Stimulated activated CD4-positive, alpha-beta T cell treated with anti-CD3 and anti-CD28 coated beads, Interleukin-4, amount 100 ng/mL, for 48 hours (primary cell): Measurements from ENCODE around the gene PLAGL2.
"Not testable (repeated sequence)": the region's sequence is repeated elsewhere in the genome, so short reads cannot be mapped to it uniquely, and the experiment has no call there.

Experiments used
- DNase-seq, 2 donors: peaks; one replicate each; pipeline ENCODE4 v3.0.0-alpha.2; 2020; ENCODE audit warnings: low read depth in 2 of 2

The PLAGL2 gene

GRCh38 chr20:32183947-32184635 lies 23.5 kb downstream of the PLAGL2 start:
- DNase-seq, result no peak

- no peak for DNase-seq
These were observed 25.9 kb downstream of the PLAGL2 start for GRCh38 chr20:32181606-32182005.

- no peak for DNase-seq
These were observed 27.6 kb downstream of the PLAGL2 start for GRCh38 chr20:32179934-32180333.

- DNase-seq, result no peak
These were observed 28.0 kb downstream of the PLAGL2 start for GRCh38 chr20:32179515-32179914.

- DNase-seq, result not testable (repeated sequence)
These were observed 29.8 kb downstream of the PLAGL2 start for GRCh38 chr20:32177696-32178095.

- no peak for DNase-seq
These were observed 39.2 kb downstream of the PLAGL2 start for GRCh38 chr20:32168184-32168910.

- no peak for DNase-seq
These were observed 40.0 kb downstream of the PLAGL2 start for GRCh38 chr20:32167552-32167951.

GRCh38 chr20:32165836-32166545 lies 41.6 kb downstream of the PLAGL2 start:
- DNase-seq, result no peak

GRCh38 chr20:32164984-32165735 lies 42.4 kb downstream of the PLAGL2 start:
- DNase-seq, result no peak

- no peak for DNase-seq
These were observed 43.6 kb downstream of the PLAGL2 start for GRCh38 chr20:32163951-32164350.

GRCh38 chr20:32162351-32162750 lies 45.2 kb downstream of the PLAGL2 start:
- no peak for DNase-seq

- no peak for DNase-seq
These were observed 47.2 kb downstream of the PLAGL2 start for GRCh38 chr20:32160341-32160740.

- DNase-seq, result no peak
These were observed 47.7 kb downstream of the PLAGL2 start for GRCh38 chr20:32159766-32160221.

GRCh38 chr20:32158943-32159660 lies 48.4 kb downstream of the PLAGL2 start:
- no peak for DNase-seq

- DNase-seq, result no peak
These were observed 49.2 kb downstream of the PLAGL2 start for GRCh38 chr20:32158351-32158750.

GRCh38 chr20:32157611-32158010 lies 49.9 kb downstream of the PLAGL2 start:
- no peak for DNase-seq

- DNase-seq, result no peak
These were observed 52.2 kb downstream of the PLAGL2 start for GRCh38 chr20:32155017-32155981.

- no peak for DNase-seq
These were observed 53.8 kb downstream of the PLAGL2 start for GRCh38 chr20:32153771-32154170.

GRCh38 chr20:32153156-32153665 lies 54.3 kb downstream of the PLAGL2 start:
- DNase-seq, result no peak
